ENCODE measurements around the gene CEP70. TPM values are rescaled to one million over a fixed set of nuclear protein-coding genes. Genes with fewer than 3 reads are reported as not detected.

Gene CEP70
- total and polyA plus RNA-seq, 2 donors (not counting 1 experiment from before 2014, with no cell fraction given), result 1.00 to 9.6 TPM

DNA sequence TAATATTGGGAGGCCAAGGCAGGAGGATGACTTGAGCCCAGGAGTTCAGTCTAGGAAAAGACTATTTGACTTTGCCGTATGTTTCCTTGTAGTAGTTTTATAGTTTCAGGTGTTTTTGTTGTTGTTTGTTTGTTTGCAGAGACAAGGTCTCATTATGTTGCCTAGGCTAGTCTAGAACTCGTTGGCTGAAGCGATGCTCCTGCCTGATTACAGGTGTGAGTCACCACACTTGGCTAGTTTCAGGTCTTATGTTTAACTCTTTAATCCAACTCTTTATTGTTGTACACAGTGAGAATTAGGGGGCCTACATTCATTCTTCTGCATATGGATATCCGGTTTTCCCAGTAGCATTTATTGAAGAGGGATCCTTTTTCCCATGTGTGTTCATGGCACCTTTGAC, 46.5 kb upstream of the CEP70 start:
- no peak for TF ChIP-seq CTCF (IDR thresholded peaks at IDR 0.05)
- no peak for TF ChIP-seq EZH2 (IDR thresholded peaks at IDR 0.05; ENCODE audit: borderline replicate concordance, insufficient read depth, low read depth, low read length, poor library complexity, severe bottlenecking)
- no peak overlapping the region for H3K27ac Mint-ChIP-seq
- no peak for ATAC-seq (ENCODE audit: low read depth)

GRCh38 chr3:138638641-138639040, 44.6 kb upstream of the CEP70 start:
- H3K4me3 ChIP-seq (ENCODE audit: control extremely low read depth in 1 of 5, extremely low read depth in 1 of 5, insufficient read depth in 1 of 5, low read depth in 2 of 5, low read length in 4 of 5), result no peak overlapping the region
- H3K4me1 ChIP-seq (ENCODE audit: control insufficient read depth in 2 of 2, insufficient read depth in 2 of 2, low read length in 2 of 2), result no peaks in the 10 kb centered on the region
- Mint-ChIP-seq H3K4me3 (no peak overlapping the region), H3K9me3 (ENCODE audit: insufficient read depth) (no peaks in the 10 kb centered on the region), H3K27ac (no peak overlapping the region), H3K4me1 (no peaks in the 10 kb centered on the region), H3K27me3 (no peaks in the 10 kb centered on the region)
- ATAC-seq (ENCODE audit: low read depth), result no peak
- H3K9ac ChIP-seq (ENCODE audit: low read length), result no peak overlapping the region
- POLR2A ChIA-PET, result no interaction called here
- intact Hi-C loops (cut with micrococcal nuclease), result no loop called here
- no peaks in the 10 kb centered on the region for H4K20me1 ChIP-seq (ENCODE audit: control insufficient read depth, insufficient read depth, low read length, poor library complexity, severe bottlenecking)
- H2AFZ ChIP-seq (ENCODE audit: insufficient read depth, low read depth, low read length, poor library complexity, severe bottlenecking), result no peak overlapping the region
- no peak overlapping the region for H3K4me2 ChIP-seq (replicated peaks; ENCODE audit: low read depth, low read length, poor library complexity, severe bottlenecking)
- H3K36me3 ChIP-seq (replicated peaks in 1 of 2; ENCODE audit: control extremely low read depth in 1 of 2, control insufficient read depth in 1 of 2, extremely low read depth in 1 of 2, insufficient read depth in 2 of 2, low read length in 1 of 2), result no peaks in the 10 kb centered on the region
- no peak for DNase-seq
- CTCF ChIA-PET, result no interaction called here
- peaks cover 0 to 2% (median 0%) of the 10 kb centered on the region in 3 donors for H3K9me3 ChIP-seq (ENCODE audit: control extremely low read depth in 1 of 3, control insufficient read depth in 2 of 3, insufficient read depth in 1 of 3, low read length in 2 of 3)
- WGBS (ENCODE audit: insufficient coverage), result no CpG with 5 or more reads among the region's 2 CpGs
- no peak for TF ChIP-seq EZH2 (IDR thresholded peaks at IDR 0.05; ENCODE audit: borderline replicate concordance, insufficient read depth, low read depth, low read length, poor library complexity, severe bottlenecking)
- TF ChIP-seq CTCF (IDR thresholded peaks at IDR 0.05), result no peak
- H3K27me3 ChIP-seq (replicated peaks in 1 of 4; ENCODE audit: control extremely low read depth in 1 of 4, control insufficient read depth in 3 of 4, insufficient read depth in 4 of 4, low read length in 3 of 4), result no peaks in the 10 kb centered on the region
- no peak overlapping the region for H3K27ac ChIP-seq (ENCODE audit: low read length in 2 of 2)
- no peaks in the 10 kb centered on the region for H3K79me2 ChIP-seq (ENCODE audit: control insufficient read depth, insufficient read depth, low read length)

More for the DNA sequence above, 46.5 kb upstream of the CEP70 start:
- H3K9me3 Mint-ChIP-seq (ENCODE audit: insufficient read depth), result peaks cover 9% of the 10 kb centered on the region
- H4K20me1 ChIP-seq (ENCODE audit: control insufficient read depth, insufficient read depth, low read length, poor library complexity, severe bottlenecking), result no peaks in the 10 kb centered on the region
- H2AFZ ChIP-seq (ENCODE audit: insufficient read depth, low read depth, low read length, poor library complexity, severe bottlenecking), result no peak overlapping the region
- WGBS (ENCODE audit: insufficient coverage), result 75% methylated on average over 1 of the region's 4 CpGs
- H3K36me3 ChIP-seq (replicated peaks in 1 of 2; ENCODE audit: control extremely low read depth in 1 of 2, control insufficient read depth in 1 of 2, extremely low read depth in 1 of 2, insufficient read depth in 2 of 2, low read length in 1 of 2), result no peaks in the 10 kb centered on the region
- no peak for DNase-seq
- no peaks in the 10 kb centered on the region for H3K4me1 ChIP-seq (ENCODE audit: control insufficient read depth in 2 of 2, insufficient read depth in 2 of 2, low read length in 2 of 2)
- no peaks in the 10 kb centered on the region for H3K79me2 ChIP-seq (ENCODE audit: control insufficient read depth, insufficient read depth, low read length)
- no peak overlapping the region for H3K9ac ChIP-seq (ENCODE audit: low read length)
- H3K27me3 Mint-ChIP-seq, result no peaks in the 10 kb centered on the region
- no peaks in the 10 kb centered on the region for H3K27me3 ChIP-seq (replicated peaks in 1 of 4; ENCODE audit: control extremely low read depth in 1 of 4, control insufficient read depth in 3 of 4, insufficient read depth in 4 of 4, low read length in 3 of 4)
- H3K4me3 Mint-ChIP-seq, result no peak overlapping the region
- peaks cover 0 to 16% (median 0%) of the 10 kb centered on the region in 3 donors for H3K9me3 ChIP-seq (ENCODE audit: control extremely low read depth in 1 of 3, control insufficient read depth in 2 of 3, insufficient read depth in 1 of 3, low read length in 2 of 3)
- intact Hi-C loops (cut with micrococcal nuclease), result no loop called here
- ChIA-PET POLR2A (no interaction called here), CTCF (no interaction called here)
- no peaks in the 10 kb centered on the region for H3K4me1 Mint-ChIP-seq
- no peak overlapping the region for H3K4me2 ChIP-seq (replicated peaks; ENCODE audit: low read depth, low read length, poor library complexity, severe bottlenecking)
- no peak overlapping the region for H3K4me3 ChIP-seq (ENCODE audit: control extremely low read depth in 1 of 5, extremely low read depth in 1 of 5, insufficient read depth in 1 of 5, low read depth in 2 of 5, low read length in 4 of 5)
- H3K27ac ChIP-seq (ENCODE audit: low read length in 2 of 2), result no peak overlapping the region

All from B cell (primary cell).